ENCODE results near the gene CCBE1. TPM values are rescaled to one million over a fixed set of nuclear protein-coding genes. Genes with fewer than 3 reads are reported as not detected.

CCBE1 gene
- total RNA-seq, 1 experiment from 2014 or later, result 28.9 TPM

DNA sequence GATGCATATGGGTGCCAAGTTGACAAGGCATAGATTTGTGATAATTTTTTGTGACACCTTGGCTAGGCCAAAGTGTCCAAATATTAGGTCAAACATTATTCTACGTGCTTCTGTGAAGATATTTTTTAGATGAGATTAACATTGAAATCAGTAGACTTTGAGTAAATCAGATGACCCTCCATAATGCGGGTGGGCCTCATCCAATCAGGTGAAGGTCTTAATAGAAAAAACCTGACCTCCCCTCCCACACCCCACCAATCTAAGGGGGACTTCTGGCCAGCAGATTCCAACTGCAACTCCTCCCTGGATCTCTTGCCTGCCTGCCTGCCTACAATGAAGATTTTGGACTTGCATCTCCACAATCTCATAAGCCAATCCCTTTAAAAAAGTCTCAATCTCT lies 219.4 kb downstream of the CCBE1 start:
- Mint-ChIP-seq H3K27ac (ENCODE audit: low read depth, unreplicated experiment) (no peak overlapping the region), H3K27me3 (ENCODE audit: insufficient read depth, unreplicated experiment) (no peaks in the 10 kb centered on the region), H3K4me1 (ENCODE audit: insufficient read depth, unreplicated experiment) (peaks cover 8% of the 10 kb centered on the region), H3K9me3 (ENCODE audit: unreplicated experiment) (no peaks in the 10 kb centered on the region), H3K4me3 (ENCODE audit: unreplicated experiment) (no peak overlapping the region), H3K36me3 (ENCODE audit: insufficient read depth, unreplicated experiment) (no peaks in the 10 kb centered on the region)
- DNase-seq (ENCODE audit: unreplicated experiment), result no peak
- BruUV-seq (replicated peaks), result no TSS peak
- intact Hi-C loops (cut with micrococcal nuclease), result no loop called here
- TF ChIP-seq, protein P1, sequence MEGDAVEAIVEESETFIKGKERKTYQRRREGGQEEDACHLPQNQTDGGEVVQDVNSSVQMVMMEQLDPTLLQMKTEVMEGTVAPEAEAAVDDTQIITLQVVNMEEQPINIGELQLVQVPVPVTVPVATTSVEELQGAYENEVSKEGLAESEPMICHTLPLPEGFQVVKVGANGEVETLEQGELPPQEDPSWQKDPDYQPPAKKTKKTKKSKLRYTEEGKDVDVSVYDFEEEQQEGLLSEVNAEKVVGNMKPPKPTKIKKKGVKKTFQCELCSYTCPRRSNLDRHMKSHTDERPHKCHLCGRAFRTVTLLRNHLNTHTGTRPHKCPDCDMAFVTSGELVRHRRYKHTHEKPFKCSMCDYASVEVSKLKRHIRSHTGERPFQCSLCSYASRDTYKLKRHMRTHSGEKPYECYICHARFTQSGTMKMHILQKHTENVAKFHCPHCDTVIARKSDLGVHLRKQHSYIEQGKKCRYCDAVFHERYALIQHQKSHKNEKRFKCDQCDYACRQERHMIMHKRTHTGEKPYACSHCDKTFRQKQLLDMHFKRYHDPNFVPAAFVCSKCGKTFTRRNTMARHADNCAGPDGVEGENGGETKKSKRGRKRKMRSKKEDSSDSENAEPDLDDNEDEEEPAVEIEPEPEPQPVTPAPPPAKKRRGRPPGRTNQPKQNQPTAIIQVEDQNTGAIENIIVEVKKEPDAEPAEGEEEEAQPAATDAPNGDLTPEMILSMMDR (IDR thresholded peaks at IDR 0.05; ENCODE audit: unreplicated experiment), result no peak
- ChIA-PET CTCF (no interaction called here), POLR2A (no interaction called here)

DNA sequence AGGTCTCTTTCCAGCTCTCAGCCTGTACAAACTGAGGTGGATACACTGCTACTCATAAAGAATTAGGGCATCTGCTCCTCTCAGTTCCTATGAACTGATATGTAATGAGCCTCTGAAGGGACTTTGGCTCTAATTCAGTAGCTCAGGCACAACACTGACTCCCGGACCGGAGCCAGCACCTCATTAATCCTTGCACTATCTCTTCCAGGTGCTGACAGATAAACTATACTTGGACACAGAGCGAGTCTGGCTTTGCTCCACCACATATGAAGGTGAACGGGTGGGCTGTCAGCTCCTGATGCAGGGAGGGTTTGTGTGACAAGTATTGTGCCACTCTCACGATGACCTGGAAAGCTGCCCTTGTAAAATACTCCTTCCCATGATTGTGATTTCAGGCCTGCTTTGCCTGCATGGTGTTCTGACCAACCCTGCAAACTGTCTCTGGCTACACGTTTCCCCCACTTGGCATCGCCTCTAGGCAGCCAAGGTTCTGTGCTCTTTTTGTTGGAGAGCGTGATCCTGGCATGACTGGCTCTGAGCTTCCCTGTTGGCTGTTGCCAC lies 226.6 kb downstream of the CCBE1 start:
- no TSS peak for BruUV-seq (replicated peaks)
- H3K9me3 Mint-ChIP-seq (ENCODE audit: unreplicated experiment), result no peaks in the 10 kb centered on the region
- ChIA-PET POLR2A (no interaction called here), CTCF (interaction anchor here (0.7 to 4.4 kb wide), 4 partner anchors 11 to 448 kb away, joined by 3 to 40 read pairs (median 7); no protein-coding TSS in a partner anchor)
- TF ChIP-seq, protein P1 (IDR thresholded peaks at IDR 0.05; ENCODE audit: unreplicated experiment), result no peak
- no peak for DNase-seq (ENCODE audit: unreplicated experiment)
- H3K4me3 Mint-ChIP-seq (ENCODE audit: unreplicated experiment), result no peak overlapping the region
- no peaks in the 10 kb centered on the region for H3K4me1 Mint-ChIP-seq (ENCODE audit: insufficient read depth, unreplicated experiment)
- no peak overlapping the region for H3K27ac Mint-ChIP-seq (ENCODE audit: low read depth, unreplicated experiment)
- intact Hi-C loops (cut with micrococcal nuclease), result no loop called here
- H3K36me3 Mint-ChIP-seq (ENCODE audit: insufficient read depth, unreplicated experiment), result no peaks in the 10 kb centered on the region
- no peaks in the 10 kb centered on the region for H3K27me3 Mint-ChIP-seq (ENCODE audit: insufficient read depth, unreplicated experiment)

DNA sequence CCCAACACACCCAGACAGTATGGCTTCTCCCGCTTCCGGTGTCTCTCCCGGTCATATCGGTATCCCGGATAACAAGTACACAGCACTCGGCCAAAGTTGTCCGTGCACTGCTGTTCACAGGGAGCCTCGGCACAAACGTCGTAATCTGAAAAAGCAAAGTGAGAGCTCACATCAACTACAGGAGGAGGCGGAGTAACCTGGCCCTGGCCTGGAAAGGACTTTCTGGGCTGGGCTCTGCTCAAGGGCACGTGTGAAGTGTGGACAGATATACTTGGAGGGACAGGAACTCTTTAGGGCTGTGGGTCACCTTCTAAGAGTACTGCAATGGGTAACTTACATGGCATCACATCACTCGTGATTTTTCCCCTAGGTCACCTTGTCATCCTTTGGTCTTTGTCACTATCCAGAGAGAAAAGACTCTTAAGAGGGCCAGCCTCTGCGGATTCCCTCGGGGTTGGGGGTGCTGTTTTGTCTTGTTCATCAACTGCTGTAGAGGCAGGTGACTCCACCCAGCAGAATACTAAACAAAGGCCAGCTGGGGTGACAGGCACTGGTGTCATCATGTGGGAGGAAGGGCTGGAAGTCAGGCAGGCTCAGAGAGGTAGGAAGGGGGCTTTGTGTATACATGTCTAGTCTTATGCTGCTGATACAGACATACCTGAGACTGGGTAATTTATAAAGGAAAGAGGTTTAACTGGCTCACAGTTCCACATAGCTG lies 227.6 kb downstream of the CCBE1 start:
- no peak overlapping the region for H3K27ac Mint-ChIP-seq (ENCODE audit: low read depth, unreplicated experiment)
- ChIA-PET CTCF (interaction anchor here (0.9 to 4.4 kb wide), 3 partner anchors 10 to 192 kb away, joined by 3 to 40 read pairs (median 3); no protein-coding TSS in a partner anchor), POLR2A (interaction anchor here (0.6 kb wide), 1 partner anchor 319 kb away, joined by 4 read pairs; no protein-coding TSS in a partner anchor)
- no peaks in the 10 kb centered on the region for H3K36me3 Mint-ChIP-seq (ENCODE audit: insufficient read depth, unreplicated experiment)
- no peaks in the 10 kb centered on the region for H3K9me3 Mint-ChIP-seq (ENCODE audit: unreplicated experiment)
- TF ChIP-seq, protein P1 (IDR thresholded peaks at IDR 0.05; ENCODE audit: unreplicated experiment), result no peak
- no peaks in the 10 kb centered on the region for H3K4me1 Mint-ChIP-seq (ENCODE audit: insufficient read depth, unreplicated experiment)
- H3K27me3 Mint-ChIP-seq (ENCODE audit: insufficient read depth, unreplicated experiment), result no peaks in the 10 kb centered on the region
- BruUV-seq (replicated peaks), result no TSS peak
- DNase-seq (ENCODE audit: unreplicated experiment), result no peak
- intact Hi-C loops (cut with micrococcal nuclease), result no loop called here
- no peak overlapping the region for H3K4me3 Mint-ChIP-seq (ENCODE audit: unreplicated experiment)

DNA sequence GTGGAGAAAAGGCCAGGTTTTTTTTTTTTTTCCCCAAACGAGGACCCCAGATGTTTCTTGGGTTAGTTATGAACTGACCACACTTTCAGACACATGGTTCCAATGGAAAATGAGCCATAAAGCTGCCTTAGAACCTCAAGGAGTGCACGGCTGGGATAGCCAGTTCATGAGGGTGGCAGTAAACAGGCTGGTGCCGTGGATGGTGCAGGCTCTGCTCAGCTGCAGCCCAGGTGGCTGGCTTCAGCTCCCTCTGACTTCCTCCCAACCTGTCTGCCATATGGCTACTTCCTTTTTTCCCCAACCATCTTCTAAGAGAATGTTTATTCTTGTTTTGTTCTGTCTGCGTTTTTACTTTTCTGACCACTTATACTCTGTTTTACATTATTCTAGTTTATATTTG lies 228.4 kb downstream of the CCBE1 start:
- no peak for DNase-seq (ENCODE audit: unreplicated experiment)
- BruUV-seq (replicated peaks), result no TSS peak
- TF ChIP-seq, protein P1 (IDR thresholded peaks at IDR 0.05; ENCODE audit: unreplicated experiment), result no peak
- intact Hi-C loops (cut with micrococcal nuclease), result no loop called here
- no peak overlapping the region for H3K27ac Mint-ChIP-seq (ENCODE audit: low read depth, unreplicated experiment)
- ChIA-PET POLR2A (no interaction called here), CTCF (interaction anchor here (0.6 to 4.4 kb wide), 4 partner anchors 9 to 227 kb away, joined by 3 to 40 read pairs (median 3); no protein-coding TSS in a partner anchor)
- no peak overlapping the region for H3K4me3 Mint-ChIP-seq (ENCODE audit: unreplicated experiment)
- H3K4me1 Mint-ChIP-seq (ENCODE audit: insufficient read depth, unreplicated experiment), result no peaks in the 10 kb centered on the region
- no peaks in the 10 kb centered on the region for H3K27me3 Mint-ChIP-seq (ENCODE audit: insufficient read depth, unreplicated experiment)
- no peaks in the 10 kb centered on the region for H3K36me3 Mint-ChIP-seq (ENCODE audit: insufficient read depth, unreplicated experiment)
- H3K9me3 Mint-ChIP-seq (ENCODE audit: unreplicated experiment), result no peaks in the 10 kb centered on the region
